Hippocampal formation (tissue), 2 donors: ENCODE data around the gene PLA2G15.
"Not testable (repeated sequence)": the region's sequence is repeated elsewhere in the genome, so short reads cannot be mapped to it uniquely, and the experiment has no call there.

Source experiments
- DNase-seq, 2 donors: peaks; one replicate each; lab custom pipeline; 2025; lab: John Stamatoyannopoulos, UW

PLA2G15 gene

GRCh38 chr16:68279726-68280558, 34.8 kb downstream of the PLA2G15 start:
- no peak for DNase-seq

GRCh38 chr16:68281368-68282063, 36.3 kb downstream of the PLA2G15 start:
- DNase-seq, result no peak

GRCh38 chr16:68282064-68282452, 36.9 kb downstream of the PLA2G15 start:
- no peak for DNase-seq

- DNase-seq, result no peak
These were observed 38.2 kb downstream of the PLA2G15 start for GRCh38 chr16:68283346-68283745.

GRCh38 chr16:68283801-68284598, 38.8 kb downstream of the PLA2G15 start:
- DNase-seq, result no peak

- DNase-seq, result no peak
These were observed 39.7 kb downstream of the PLA2G15 start for GRCh38 chr16:68284847-68285246.

- no peak for DNase-seq
These were observed 40.5 kb downstream of the PLA2G15 start for GRCh38 chr16:68285683-68286082.

GRCh38 chr16:68286153-68287074, 41.2 kb downstream of the PLA2G15 start:
- no peak for DNase-seq

GRCh38 chr16:68287276-68288251, 42.4 kb downstream of the PLA2G15 start:
- no peak for DNase-seq

GRCh38 chr16:68288252-68288650, 43.1 kb downstream of the PLA2G15 start:
- DNase-seq, result no peak

GRCh38 chr16:68288796-68289195, 43.6 kb downstream of the PLA2G15 start:
- DNase-seq, result not testable (repeated sequence)

- no peak for DNase-seq
These were observed 44.0 kb downstream of the PLA2G15 start for GRCh38 chr16:68289202-68289601.

GRCh38 chr16:68289621-68290329, 44.6 kb downstream of the PLA2G15 start:
- DNase-seq, result no peak

GRCh38 chr16:68290450-68290849, 45.3 kb downstream of the PLA2G15 start:
- DNase-seq, result no peak

GRCh38 chr16:68291227-68291626, 46.1 kb downstream of the PLA2G15 start:
- DNase-seq, result no peak

GRCh38 chr16:68292425-68292824, 47.3 kb downstream of the PLA2G15 start:
- DNase-seq, result no peak

- no peak for DNase-seq
These were observed 51.1 kb downstream of the PLA2G15 start for GRCh38 chr16:68296291-68296690.

GRCh38 chr16:68296693-68297092, 51.5 kb downstream of the PLA2G15 start:
- DNase-seq, result no peak

GRCh38 chr16:68297908-68298307, 52.7 kb downstream of the PLA2G15 start:
- DNase-seq, result no peak

- DNase-seq, result no peak
These were observed 53.1 kb downstream of the PLA2G15 start for GRCh38 chr16:68298312-68298711.
